H1 (cell line): ENCODE results near the gene CDC26. TPM values are rescaled to one million over a fixed set of nuclear protein-coding genes. Genes with fewer than 3 reads are reported as not detected.

Experiments used
- CTCF ChIA-PET: fragments of 300-600 bp; sonication (Branson Sonifier 250); formaldehyde crosslinking; loops from one replicate; lab custom pipeline; 2021; ENCODE audit not compliant: partially characterized antibody; lab: Charles Lee
- POLR2A ChIA-PET: fragments of 300-600 bp; sonication (Branson Sonifier 250); formaldehyde crosslinking; loops from one replicate; lab custom pipeline; 2021; ENCODE audit warnings: inconsistent platforms; ENCODE audit not compliant: partially characterized antibody; lab: Charles Lee
- DNase-seq, 2 experiments: peaks; one replicate each; pipeline versions ENCODE4 v3.0.0 to v3.0.0-alpha.2; 2010 to 2022; ENCODE audit warnings: low spot score in 2 of 2, low read depth in 1 of 2, mixed read lengths in 1 of 2
- FAIRE-seq: peaks from 2 replicates; lab custom pipeline; 2011; peaks lifted over from hg19 to GRCh38; lab: Jason Lieb, UNC
- H2AFZ ChIP-seq: 2 replicates; pipeline ENCODE4 v1.8.1; 2012; ENCODE audit warnings: low read length, inconsistent platforms
- H2AK5ac ChIP-seq: 2 replicates; pipeline ENCODE4 v1.6.1; 2013; ENCODE audit warnings: low read depth, low read length
- H2BK120ac ChIP-seq: replicated peaks from 2 replicates; pipeline ENCODE3; 2013; ENCODE audit warnings: low read depth, low read length, inconsistent platforms
- H2BK12ac ChIP-seq: 2 replicates; pipeline ENCODE4 v1.6.1; 2013; ENCODE audit warnings: low read depth, low read length
- H2BK15ac ChIP-seq: 2 replicates; pipeline ENCODE4 v1.6.1; 2013; ENCODE audit warnings: low read length
- H2BK20ac ChIP-seq: 2 replicates; pipeline ENCODE4 v1.6.1; 2013; ENCODE audit warnings: low read length
- H2BK5ac ChIP-seq: 2 replicates; pipeline ENCODE4 v1.6.1; 2013; ENCODE audit warnings: low read depth, low read length
- H3K14ac ChIP-seq: 2 replicates; pipeline ENCODE4 v1.6.1; 2013; ENCODE audit warnings: inconsistent platforms; ENCODE audit not compliant: insufficient read length
- H3K18ac ChIP-seq: 2 replicates; pipeline ENCODE4 v1.6.1; 2013; ENCODE audit warnings: low read length; ENCODE audit errors: extremely low read depth
- H3K23ac ChIP-seq: 2 replicates; pipeline ENCODE4 v1.6.1; 2013; ENCODE audit warnings: inconsistent platforms; ENCODE audit not compliant: insufficient read length
- H3K23me2 ChIP-seq: 2 replicates; pipeline ENCODE4 v1.6.1; 2013; ENCODE audit warnings: low read depth, low read length
- H3K27ac ChIP-seq: 2 replicates; pipeline ENCODE4 v1.6.1; 2011; ENCODE audit warnings: low read depth, low read length, inconsistent platforms
- H3K27me3 ChIP-seq, 4 experiments: replicated peaks in 1 of 4; 1 replicate in 1 of 4; 2 replicates in 3 of 4; pipeline versions ENCODE4 v1.6.1 to v1.8.1; 2011 to 2013; ENCODE audit warnings: low read length in 3 of 4, mild to moderate bottlenecking in 3 of 4, inconsistent platforms in 2 of 4, mixed read lengths in 2 of 4, moderate library complexity in 1 of 4; ENCODE audit not compliant: control insufficient read depth in 3 of 4, insufficient read depth in 3 of 4; ENCODE audit errors: extremely low read depth in 1 of 4
- H3K36me3 ChIP-seq, 4 experiments: 2 replicates each; pipeline versions ENCODE4 v1.6.1 to v1.8.1; 2011 to 2013; ENCODE audit warnings: mild to moderate bottlenecking in 4 of 4, low read length in 3 of 4, moderate library complexity in 2 of 4, control low read depth in 1 of 4, inconsistent platforms in 1 of 4; ENCODE audit not compliant: insufficient read depth in 4 of 4, control insufficient read depth in 2 of 4
- H3K4ac ChIP-seq: replicated peaks from 2 replicates; pipeline ENCODE3; 2013; ENCODE audit warnings: low read length, low read depth, mixed read lengths, inconsistent platforms; ENCODE audit not compliant: insufficient read length
- H3K4me1 ChIP-seq, 4 experiments: replicated peaks in 1 of 4; 1 replicate in 1 of 4; 2 replicates in 3 of 4; pipeline versions ENCODE4 v1.6.1 to v1.8.1; 2011 to 2013; ENCODE audit warnings: low read length in 3 of 4, inconsistent platforms in 2 of 4, mixed read lengths in 1 of 4; ENCODE audit not compliant: insufficient read depth in 4 of 4, control insufficient read depth in 3 of 4
- H3K4me2 ChIP-seq, 2 experiments: 2 replicates each; pipeline versions ENCODE4 v1.6.1 to v1.8.1; 2011 to 2013; ENCODE audit warnings: low read depth in 2 of 2, low read length in 2 of 2, control low read depth in 1 of 2, inconsistent platforms in 1 of 2, mild to moderate bottlenecking in 1 of 2; ENCODE audit not compliant: insufficient read depth in 1 of 2
- H3K4me3 ChIP-seq, 4 experiments: fragments of 200-600, 300-600 bp in 1 of 4; sonication (generic), shearing (Covaris generic), sonication (Bioruptor Twin) in 1 of 4; 2 replicates each; pipeline versions ENCODE4 v1.5.1 to v1.8.1; 2011 to 2016; ENCODE audit warnings: low read length in 4 of 4, low read depth in 3 of 4, control low read depth in 2 of 4, inconsistent platforms in 2 of 4, mild to moderate bottlenecking in 2 of 4, mixed read lengths in 1 of 4, moderate library complexity in 1 of 4; ENCODE audit not compliant: insufficient read depth in 2 of 4; ENCODE audit errors: extremely low read depth in 1 of 4
- H3K56ac ChIP-seq: replicated peaks from 2 replicates; pipeline ENCODE3; 2013; ENCODE audit warnings: low read depth, mild to moderate bottlenecking, mixed read lengths, low read length, inconsistent platforms; ENCODE audit not compliant: insufficient read length
- H3K79me1 ChIP-seq: 2 replicates; pipeline ENCODE4 v1.6.1; 2013; ENCODE audit warnings: low read depth, low read length, control low read depth
- H3K79me2 ChIP-seq, 2 experiments: 2 replicates each; pipeline versions ENCODE4 v1.6.1 to v1.8.1; 2012 to 2013; ENCODE audit warnings: low read length in 2 of 2, mild to moderate bottlenecking in 2 of 2, inconsistent platforms in 1 of 2; ENCODE audit not compliant: insufficient read depth in 2 of 2, control insufficient read depth in 1 of 2
- H3K9ac ChIP-seq, 4 experiments: replicated peaks in 1 of 4; 1 replicate in 1 of 4; 2 replicates in 3 of 4; pipeline versions ENCODE4 v1.6.1 to v1.8.1; 2011 to 2013; ENCODE audit warnings: low read depth in 3 of 4, low read length in 3 of 4, control low read depth in 2 of 4, mild to moderate bottlenecking in 2 of 4, moderate library complexity in 2 of 4, inconsistent platforms in 1 of 4; ENCODE audit errors: extremely low read depth in 1 of 4
- H3K9me3 ChIP-seq, 2 experiments: 2 replicates each; pipeline versions ENCODE4 v1.6.1 to v1.8.1; 2012 to 2013; ENCODE audit warnings: mild to moderate bottlenecking in 2 of 2, moderate library complexity in 2 of 2, control low read depth in 1 of 2, inconsistent platforms in 1 of 2, low read depth in 1 of 2, low read length in 1 of 2, mixed read lengths in 1 of 2; ENCODE audit not compliant: insufficient read depth in 2 of 2
- H4K20me1 ChIP-seq, 2 experiments: replicated peaks in 1 of 2; 2 replicates each; pipeline versions ENCODE3 to v1.8.1; 2011 to 2013; ENCODE audit warnings: inconsistent platforms in 2 of 2, low read length in 2 of 2, mild to moderate bottlenecking in 1 of 2; ENCODE audit not compliant: insufficient read depth in 2 of 2, control insufficient read depth in 1 of 2
- H4K5ac ChIP-seq: 2 replicates; pipeline ENCODE4 v1.6.1; 2013; ENCODE audit warnings: low read length, low read depth, mixed read lengths, inconsistent platforms; ENCODE audit not compliant: insufficient read length
- H4K8ac ChIP-seq: 2 replicates; pipeline ENCODE4 v1.8.0; 2013; ENCODE audit warnings: mild to moderate bottlenecking, moderate library complexity, low read length, inconsistent platforms; ENCODE audit not compliant: insufficient read depth; ENCODE audit errors: extremely low read depth
- H4K91ac ChIP-seq: replicated peaks from 2 replicates; pipeline ENCODE3; 2013; ENCODE audit warnings: low read length, mixed read lengths, inconsistent platforms; ENCODE audit not compliant: insufficient read length
- BACH1 ChIP-seq: IDR thresholded peaks from 2 replicates; pipeline ENCODE4 v1.6.1; 2012; ENCODE audit warnings: low read length, improper control_type of control experiment
- CTCF ChIP-seq, 3 experiments: IDR thresholded peaks; 1 replicate in 2 of 3; 2 replicates in 1 of 3; pipeline versions ENCODE4 v1.5.1 to v1.6.1; 2011; ENCODE audit warnings: low read length in 3 of 3, mild to moderate bottlenecking in 3 of 3, inconsistent platforms in 2 of 3, low read depth in 1 of 3, moderate library complexity in 1 of 3; ENCODE audit not compliant: insufficient read depth in 1 of 3; ENCODE audit errors: control extremely low read depth in 1 of 3
- JUN ChIP-seq: IDR thresholded peaks from 2 replicates; pipeline ENCODE4 v1.6.1; 2011; ENCODE audit warnings: low read depth, mild to moderate bottlenecking, improper control_type of control experiment, low read length
- KDM1A ChIP-seq: fragments of 200-600, 300-600 bp; sonication (generic); IDR thresholded peaks from 2 replicates; pipeline ENCODE4 v1.7.1; 2016; ENCODE audit warnings: mild to moderate bottlenecking, low read length, borderline replicate concordance
- MAFK ChIP-seq: IDR thresholded peaks from 2 replicates; pipeline ENCODE4 v1.6.1; 2012; ENCODE audit warnings: low read depth, mild to moderate bottlenecking, improper control_type of control experiment, low read length
- NANOG ChIP-seq: IDR thresholded peaks from 2 replicates; pipeline ENCODE4 v1.6.1; 2011; ENCODE audit warnings: low read length, low read depth, mild to moderate bottlenecking, inconsistent platforms; ENCODE audit not compliant: insufficient read depth, poor library complexity, severe bottlenecking
- RBBP5 ChIP-seq: IDR thresholded peaks from 2 replicates; pipeline ENCODE4 v1.7.1; 2012; ENCODE audit warnings: low read depth, mild to moderate bottlenecking, inconsistent platforms, low read length, moderate library complexity, borderline replicate concordance
- RXRA ChIP-seq: IDR thresholded peaks from 2 replicates; pipeline ENCODE4 v1.6.1; 2011; ENCODE audit warnings: low read depth, mild to moderate bottlenecking, low read length, moderate library complexity; ENCODE audit not compliant: insufficient read depth
- SIN3A ChIP-seq, 2 experiments: IDR thresholded peaks in 1 of 2; conservative IDR thresholded peaks in 1 of 2; 2 replicates each; pipeline ENCODE4 v1.6.1; 2011 to 2012; ENCODE audit warnings: low read length in 2 of 2, improper control_type of control experiment in 1 of 2, low read depth in 1 of 2, mild to moderate bottlenecking in 1 of 2
- TBP ChIP-seq: IDR thresholded peaks from 2 replicates; pipeline ENCODE4 v1.6.1; 2011; ENCODE audit warnings: low read depth, low read length, improper control_type of control experiment
- TCF12 ChIP-seq: IDR thresholded peaks from 2 replicates; pipeline ENCODE4 v1.6.1; 2011; ENCODE audit warnings: low read depth, mild to moderate bottlenecking, low read length
- WGBS, 2 experiments: shearing (Covaris generic) in 1 of 2; methylation state at CpG; one replicate each; pipeline versions ENCODE4 v1.1.6 to v1.1.7; 2013 to 2015; ENCODE audit warnings: low lambda C conversion rate in 2 of 2, mixed read lengths in 2 of 2, inconsistent platforms in 1 of 2, low coverage in 1 of 2, missing lambda C conversion rate in 1 of 2; ENCODE audit not compliant: insufficient replicate concordance in 2 of 2, insufficient coverage in 1 of 2, insufficient read length in 1 of 2; ENCODE audit errors: extremely low coverage in 1 of 2, missing lambda C conversion rate in 1 of 2; 5-methylcytosine and 5-hydroxymethylcytosine counted together
- polyA plus RNA-seq, 7 experiments: library from polyadenylated mRNA; depleted of rRNA in 3 of 7; stranded (reverse) in 5 of 7; unstranded in 2 of 7; fragments of >200 nt in 5 of 7; fragments of 200-250 nt in 2 of 7; gene quantifications; 1 replicate in 5 of 7; 2 replicates in 1 of 7; 4 replicates in 1 of 7; pipeline versions ENCODE4 v1.2.1 to v1.2.3, GENCODE V29; 2011 to 2013; ENCODE audit warnings: missing spikeins in 2 of 7, mixed read lengths in 2 of 7
- total RNA-seq: library from RNA; stranded (reverse); fragmentation: NEBNext Ultra II Directional; extraction: Animal tissue kit (Norgen Biotek cat#: 25700); gene quantifications from 2 replicates; pipeline ENCODE4 v1.2.1, GENCODE V29; 2021

Gene CDC26
- total and polyA plus RNA-seq, 2 of the 8 experiments (the other 6 are each of a cell fraction or from before 2014, with no cell fraction given) = 31.5 to 41.9 TPM

DNA sequence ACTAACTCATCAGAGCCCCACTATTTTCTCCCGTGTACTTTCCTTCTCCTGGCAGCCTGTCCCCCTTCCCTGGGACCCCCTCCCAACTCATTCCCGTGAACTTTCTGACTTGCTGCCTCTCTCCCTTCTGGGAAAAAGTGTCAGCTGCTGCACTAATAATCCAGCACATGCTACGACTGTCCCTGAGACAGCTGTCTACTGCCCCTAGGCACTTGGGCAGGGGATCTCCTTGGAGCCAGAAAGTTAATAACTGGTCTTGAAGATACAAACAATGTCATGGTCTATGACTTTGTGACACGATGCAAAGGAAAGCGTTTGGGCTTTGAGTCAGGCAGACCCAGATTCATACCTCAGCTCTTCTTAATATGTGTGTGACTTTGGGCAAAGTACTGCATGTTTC is 37.9 kb upstream of the CDC26 start:
- H2AFZ ChIP-seq = no peak overlapping the region
- no peak overlapping the region for H3K9ac ChIP-seq
- no peak overlapping the region for H3K18ac ChIP-seq
- no peaks in the 10 kb centered on the region for H3K79me1 ChIP-seq
- H2BK20ac ChIP-seq = no peak overlapping the region
- no peak overlapping the region for H2BK5ac ChIP-seq
- no peaks in the 10 kb centered on the region for H3K27me3 ChIP-seq
- H3K4me1 ChIP-seq = no peaks in the 10 kb centered on the region
- no peak for DNase-seq
- POLR2A ChIA-PET = no interaction called here
- no peak overlapping the region for H3K14ac ChIP-seq
- no peak for FAIRE-seq
- WGBS, 2 experiments = 81% methylated on average over 5 of the region's 5 CpGs; no CpG with 5 or more reads in 1 of the 2 experiments
- H2AK5ac ChIP-seq = no peak overlapping the region
- H2BK12ac ChIP-seq = no peak overlapping the region
- H4K20me1 ChIP-seq = no peaks in the 10 kb centered on the region
- no peak overlapping the region for H3K27ac ChIP-seq
- no peak overlapping the region for H2BK15ac ChIP-seq
- H3K23me2 ChIP-seq = no peaks in the 10 kb centered on the region
- H3K4me2 ChIP-seq = no peak overlapping the region
- no peak overlapping the region for H3K4ac ChIP-seq
- no peak overlapping the region for H4K8ac ChIP-seq
- no peak overlapping the region for H3K23ac ChIP-seq
- H3K79me2 ChIP-seq = no peaks in the 10 kb centered on the region
- no peaks in the 10 kb centered on the region for H3K9me3 ChIP-seq
- no peak overlapping the region for H3K4me3 ChIP-seq
- H2BK120ac ChIP-seq = no peak overlapping the region
- H3K36me3 ChIP-seq = no peaks in the 10 kb centered on the region
- CTCF ChIA-PET = interaction anchor here (0.5 to 1.5 kb wide), 5 partner anchors 13 to 42 kb away, joined by 3 read pairs; no protein-coding TSS in a partner anchor
- H4K91ac ChIP-seq = no peak overlapping the region
- no peak overlapping the region for H4K5ac ChIP-seq
- H3K56ac ChIP-seq = no peak overlapping the region
- TF ChIP-seq JUN = no peak
- no peak for TF ChIP-seq BACH1
- TF ChIP-seq RXRA = no peak
- no peak for TF ChIP-seq TCF12
- TF ChIP-seq CTCF (IDR thresholded peaks at IDR 0.05; ENCODE audit: control extremely low read depth in 1 of 3, insufficient read depth in 1 of 3, low read depth in 1 of 3, low read length in 3 of 3) = no peak
- TF ChIP-seq SIN3A (conservative IDR thresholded peaks at IDR 0.05 in 1 of 2, IDR thresholded peaks at IDR 0.05 in 1 of 2; ENCODE audit: low read depth in 1 of 2, low read length in 2 of 2) = no peak
- TF ChIP-seq NANOG = no peak
- TF ChIP-seq MAFK = no peak
- TF ChIP-seq RBBP5 = no peak
- TF ChIP-seq KDM1A = no peak
- no peak for TF ChIP-seq TBP
